K562 (cell line): ENCODE measurements around the gene CCNY. TPM values are rescaled to one million over a fixed set of nuclear protein-coding genes. Genes with fewer than 3 reads are reported as not detected.

Experiments
- BMI1 ChIP-seq: fragments of 150-350 bp; IDR thresholded peaks from 2 replicates; pipeline ENCODE4 v1.6.1; 2014; ENCODE audit warnings: low read length
- CREB3 ChIP-seq: fragments of 450-650 bp; conservative IDR thresholded peaks from 2 replicates; pipeline ENCODE4 v1.6.1; 2016; ENCODE audit warnings: missing genetic modification characterization, low read depth, mild to moderate bottlenecking, missing compliant biosample characterization, moderate library complexity
- CTCF ChIP-seq, 3 experiments: IDR thresholded peaks in 2 of 3; conservative IDR thresholded peaks in 1 of 3; 2 replicates each; pipeline ENCODE4 v1.5.1; 2011 to 2012; ENCODE audit warnings: low read length in 3 of 3, mild to moderate bottlenecking in 3 of 3, control low read depth in 2 of 3, improper control_type of control experiment in 1 of 3, inconsistent platforms in 1 of 3, low read depth in 1 of 3, mixed read lengths in 1 of 3, moderate library complexity in 1 of 3; ENCODE audit not compliant: insufficient read depth in 2 of 3
- EP400 ChIP-seq: fragments of 450-650 bp; IDR thresholded peaks from 2 replicates; pipeline ENCODE4 v1.6.1; 2017; ENCODE audit warnings: antibody characterized with exemption, mild to moderate bottlenecking, moderate library complexity
- ETS2 ChIP-seq: IDR thresholded peaks from 2 replicates; pipeline ENCODE4 v1.6.1; 2016; ENCODE audit warnings: borderline replicate concordance, missing genetic modification characterization, mild to moderate bottlenecking, moderate library complexity, missing compliant biosample characterization; ENCODE audit not compliant: poor library complexity, severe bottlenecking
- MIER1 ChIP-seq: fragments of 450-650 bp; IDR thresholded peaks from 2 replicates; pipeline ENCODE4 v1.6.1; 2016; ENCODE audit warnings: antibody characterized with exemption, mild to moderate bottlenecking, low read depth
- MTA2 ChIP-seq: fragments of 450-650 bp; IDR thresholded peaks from 2 replicates; pipeline ENCODE4 v1.6.1; 2016; ENCODE audit warnings: low read depth
- NFATC3 ChIP-seq: fragments of 450-650 bp; IDR thresholded peaks from 2 replicates; pipeline ENCODE4 v1.6.1; 2017; ENCODE audit warnings: mild to moderate bottlenecking
- RBM39 ChIP-seq: fragments of 200-400 bp; formaldehyde crosslinking; optimal IDR thresholded peaks from 2 replicates; pipeline ENCODE3; 2018; ENCODE audit warnings: low read depth, low read length
- RFX1 ChIP-seq: fragments of 450-650 bp; IDR thresholded peaks from 2 replicates; pipeline ENCODE4 v1.6.1; 2016; ENCODE audit warnings: mild to moderate bottlenecking, moderate library complexity
- SMARCB1 ChIP-seq: IDR thresholded peaks from 2 replicates; pipeline ENCODE4 v1.6.1; 2011; ENCODE audit warnings: improper control_type of control experiment, low read depth; ENCODE audit not compliant: insufficient read length
- SMC3 ChIP-seq: conservative IDR thresholded peaks from 2 replicates; pipeline ENCODE4 v1.6.1; 2011; ENCODE audit warnings: low read depth, low read length, improper control_type of control experiment; ENCODE audit not compliant: insufficient read depth
- TAF7 ChIP-seq: fragments of 450-650 bp; IDR thresholded peaks from 2 replicates; pipeline ENCODE4 v1.6.1; 2016; ENCODE audit warnings: missing genetic modification characterization, missing compliant biosample characterization
- TRIM24 ChIP-seq, 2 experiments: fragments of 450-650 bp; IDR thresholded peaks; 2 replicates each; pipeline ENCODE4 v1.6.1; 2016
- ZNF184 ChIP-seq: sonication (generic); formaldehyde crosslinking; IDR thresholded peaks from 2 replicates; pipeline ENCODE4 v1.5.0; 2020; ENCODE audit warnings: missing genetic modification reagents
- ZNF584 ChIP-seq: fragments of 200-800 bp; sonication (Bioruptor generic); IDR thresholded peaks from 2 replicates; pipeline ENCODE4 v1.6.1; 2016; ENCODE audit warnings: low read depth, mild to moderate bottlenecking, missing genetic modification characterization, missing compliant biosample characterization
- polyA plus RNA-seq, 8 experiments: library from polyadenylated mRNA; depleted of rRNA in 4 of 8; stranded (reverse) in 5 of 8; unstranded in 3 of 8; fragments of >200 nt; fragmentation: Nextera tagmentation in 2 of 8; fragmentation: Illumina TruSeq in 1 of 8; extraction: Ambion mirVana in 2 of 8; extraction: Trizol in 1 of 8; gene quantifications; 2 replicates each; pipeline versions ENCODE4 v1.2.1 to v1.2.3, GENCODE V29; 2011 to 2014; ENCODE audit warnings: inconsistent platforms in 1 of 8, missing spikeins in 1 of 8
- total RNA-seq, 7 experiments: library from RNA; depleted of rRNA in 6 of 7; stranded (reverse); fragments of >200 nt in 6 of 7; fragmentation: Illumina TruSeq in 2 of 7; extraction: Trizol in 2 of 7; gene quantifications; 2 replicates each; pipeline versions ENCODE4 v1.2.1 to v1.2.3, GENCODE V29; 2011 to 2021; ENCODE audit warnings: low replicate concordance in 1 of 7
- TF ChIP-seq, protein P1 (sequence below): sonication (generic); formaldehyde crosslinking; IDR thresholded peaks from 2 replicates; pipeline ENCODE4 v1.8.0; 2023; ENCODE audit warnings: mild to moderate bottlenecking, missing genetic modification reagents
- TF ChIP-seq, protein P2 (sequence below): fragments of 250-450 bp; sonication (Bioruptor Pico); IDR thresholded peaks from 2 replicates; pipeline ENCODE4 v1.8.0; 2021; ENCODE audit warnings: borderline replicate concordance, mild to moderate bottlenecking, moderate library complexity; ENCODE audit not compliant: poor library complexity, severe bottlenecking

CCNY gene
- total and polyA plus RNA-seq, 9 of the 15 experiments (the other 6 are each of a cell fraction or from before 2014, with no cell fraction given) = 8.4 to 109 (median 38.6) TPM

DNA sequence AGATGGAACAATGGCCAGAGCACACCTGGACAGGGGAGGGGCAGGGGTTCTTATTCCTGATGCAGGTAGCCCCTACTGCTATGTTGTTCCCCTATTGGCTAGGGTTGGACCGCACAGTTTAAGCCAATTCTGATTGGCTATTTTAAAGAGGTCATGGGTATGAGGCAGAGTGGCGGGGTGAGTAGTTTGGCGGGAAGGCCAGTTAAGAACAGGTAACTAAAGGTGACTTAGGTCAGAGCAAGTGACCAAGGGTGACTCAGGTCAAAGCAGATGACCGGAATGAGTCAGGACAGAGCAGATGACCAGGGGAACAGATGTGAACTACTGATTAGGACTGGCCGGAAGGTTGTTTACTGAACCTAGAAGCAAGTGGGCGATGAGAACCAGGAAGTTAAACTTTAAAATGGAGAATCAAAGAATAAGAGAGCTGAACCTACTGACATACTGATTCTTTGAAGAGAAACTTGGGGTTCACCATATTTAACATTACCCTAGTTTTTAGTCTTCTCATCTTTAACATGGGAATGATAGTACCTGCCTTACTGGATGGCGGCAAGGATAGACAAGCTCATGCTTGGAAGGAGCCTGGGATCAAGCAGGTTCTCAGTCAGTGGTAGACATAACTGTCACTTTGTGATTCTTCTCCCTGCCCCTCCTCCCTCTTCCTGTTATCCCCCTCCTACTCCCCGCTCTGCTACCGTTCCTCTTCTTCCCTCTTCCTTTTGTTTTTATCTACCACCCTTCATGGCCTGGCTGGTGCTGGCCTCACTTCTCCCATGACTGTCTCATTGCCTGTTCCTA, 55.0 kb downstream of the CCNY start (continued):
- TF ChIP-seq, protein P1, sequence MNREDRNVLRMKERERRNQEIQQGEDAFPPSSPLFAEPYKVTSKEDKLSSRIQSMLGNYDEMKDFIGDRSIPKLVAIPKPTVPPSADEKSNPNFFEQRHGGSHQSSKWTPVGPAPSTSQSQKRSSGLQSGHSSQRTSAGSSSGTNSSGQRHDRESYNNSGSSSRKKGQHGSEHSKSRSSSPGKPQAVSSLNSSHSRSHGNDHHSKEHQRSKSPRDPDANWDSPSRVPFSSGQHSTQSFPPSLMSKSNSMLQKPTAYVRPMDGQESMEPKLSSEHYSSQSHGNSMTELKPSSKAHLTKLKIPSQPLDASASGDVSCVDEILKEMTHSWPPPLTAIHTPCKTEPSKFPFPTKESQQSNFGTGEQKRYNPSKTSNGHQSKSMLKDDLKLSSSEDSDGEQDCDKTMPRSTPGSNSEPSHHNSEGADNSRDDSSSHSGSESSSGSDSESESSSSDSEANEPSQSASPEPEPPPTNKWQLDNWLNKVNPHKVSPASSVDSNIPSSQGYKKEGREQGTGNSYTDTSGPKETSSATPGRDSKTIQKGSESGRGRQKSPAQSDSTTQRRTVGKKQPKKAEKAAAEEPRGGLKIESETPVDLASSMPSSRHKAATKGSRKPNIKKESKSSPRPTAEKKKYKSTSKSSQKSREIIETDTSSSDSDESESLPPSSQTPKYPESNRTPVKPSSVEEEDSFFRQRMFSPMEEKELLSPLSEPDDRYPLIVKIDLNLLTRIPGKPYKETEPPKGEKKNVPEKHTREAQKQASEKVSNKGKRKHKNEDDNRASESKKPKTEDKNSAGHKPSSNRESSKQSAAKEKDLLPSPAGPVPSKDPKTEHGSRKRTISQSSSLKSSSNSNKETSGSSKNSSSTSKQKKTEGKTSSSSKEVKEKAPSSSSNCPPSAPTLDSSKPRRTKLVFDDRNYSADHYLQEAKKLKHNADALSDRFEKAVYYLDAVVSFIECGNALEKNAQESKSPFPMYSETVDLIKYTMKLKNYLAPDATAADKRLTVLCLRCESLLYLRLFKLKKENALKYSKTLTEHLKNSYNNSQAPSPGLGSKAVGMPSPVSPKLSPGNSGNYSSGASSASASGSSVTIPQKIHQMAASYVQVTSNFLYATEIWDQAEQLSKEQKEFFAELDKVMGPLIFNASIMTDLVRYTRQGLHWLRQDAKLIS = peak; percentile 75
- TF ChIP-seq, protein P2, sequence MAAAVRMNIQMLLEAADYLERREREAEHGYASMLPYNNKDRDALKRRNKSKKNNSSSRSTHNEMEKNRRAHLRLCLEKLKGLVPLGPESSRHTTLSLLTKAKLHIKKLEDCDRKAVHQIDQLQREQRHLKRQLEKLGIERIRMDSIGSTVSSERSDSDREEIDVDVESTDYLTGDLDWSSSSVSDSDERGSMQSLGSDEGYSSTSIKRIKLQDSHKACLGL (CRISPR knock-in tag) = no peak
- TF ChIP-seq TAF7 (tag) = peak; percentile 57; the same call in 1 of the 2 replicates
- TF ChIP-seq NFATC3 = no peak
- no peak for TF ChIP-seq CTCF (IDR thresholded peaks at IDR 0.05 in 2 of 3, conservative IDR thresholded peaks at IDR 0.05 in 1 of 3; ENCODE audit: insufficient read depth in 2 of 3, low read depth in 1 of 3, low read length in 3 of 3)
- no peak for TF ChIP-seq SMC3
- peak; percentile 86 for TF ChIP-seq MTA2
- TF ChIP-seq CREB3 = 0 out of 2 replicates have a peak, but pooled peaks have one; percentile 14
- no peak; the same call in 1 of the 2 replicates for TF ChIP-seq ZNF584 (CRISPR knock-in tag)
- TF ChIP-seq RBM39 = no peak
- TF ChIP-seq MIER1 = 0 out of 2 replicates have a peak, but pooled peaks have one; percentile 63
- TF ChIP-seq EP400 = peak; percentile 82
- TF ChIP-seq SMARCB1 = no peak
- no peak for TF ChIP-seq ZNF184 (CRISPR knock-in tag)
- TF ChIP-seq ETS2 (tag) = no peak
- no peak for TF ChIP-seq RFX1
- TF ChIP-seq BMI1 = no peak
- peak; percentile 96 for TF ChIP-seq TRIM24 (IDR thresholded peaks at IDR 0.05)
